ENCODE results near the gene VTI1A. TPM values are rescaled to one million over a fixed set of nuclear protein-coding genes. Genes with fewer than 3 reads are reported as not detected.

VTI1A gene
- total and polyA plus RNA-seq, 4 donors, result 5.5 to 26.9 (median 13.1) TPM

GRCh38 chr10:112535531-112535951 is 88.5 kb downstream of the VTI1A start:
- Histone ChIP-seq H3K4me1 (ENCODE audit: control insufficient read depth in 4 of 4, insufficient read depth in 4 of 4, low read length in 3 of 4) (peaks cover 0 to 4% (median 3%) of the 10 kb centered on the region in 4 donors), H3K9me3 (ENCODE audit: control insufficient read depth in 4 of 4, low read length in 3 of 4) (no peaks in the 10 kb centered on the region), H3K4me3 (ENCODE audit: low read depth in 1 of 3, low read length in 3 of 3) (no peak overlapping the region), H3K36me3 (ENCODE audit: control insufficient read depth in 4 of 4, insufficient read depth in 3 of 4, low read depth in 1 of 4, low read length in 3 of 4) (peaks cover 0 to 4% (median 1%) of the 10 kb centered on the region in 4 donors), H3K27ac (ENCODE audit: low read depth in 1 of 2, low read length in 2 of 2) (no peak overlapping the region), H3K27me3 (ENCODE audit: control insufficient read depth in 4 of 4, insufficient read depth in 4 of 4, low read length in 3 of 4) (no peaks in the 10 kb centered on the region), H3K9ac (ENCODE audit: low read depth in 1 of 2, low read length in 2 of 2) (no peak overlapping the region)
- TF ChIP-seq FOXA2 (IDR thresholded peaks at IDR 0.05) (peak; percentile 27), HNF4A (conservative IDR thresholded peaks at IDR 0.05) (peak; percentile 8 to 23), JUND (IDR thresholded peaks at IDR 0.05) (no peak)
- DNase-seq (ENCODE audit: low spot score), result no peak
- 40% methylated on average over 3 of the region's 3 CpGs for WGBS

DNA sequence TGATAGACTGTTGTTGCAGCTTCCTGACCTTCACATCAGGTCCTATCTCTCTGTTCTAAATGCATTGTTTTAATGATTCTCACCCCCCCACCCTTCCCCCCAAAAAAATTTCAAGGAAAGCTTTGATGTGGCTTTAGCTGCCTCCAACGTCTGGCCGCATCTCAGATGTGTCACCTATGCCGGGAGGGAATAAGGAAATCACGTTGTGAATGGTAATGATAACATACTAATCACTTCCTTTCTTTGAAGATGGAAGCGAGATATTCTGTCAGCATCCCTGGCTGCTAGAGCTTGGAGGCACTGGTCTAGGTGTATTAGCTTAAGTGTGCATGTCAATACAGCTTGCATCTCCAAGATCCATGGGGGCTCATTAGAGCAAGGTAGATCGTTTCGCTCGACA is 89.6 kb downstream of the VTI1A start:
- Histone ChIP-seq H3K27ac (ENCODE audit: low read depth in 1 of 2, low read length in 2 of 2) (no peak overlapping the region), H3K4me1 (ENCODE audit: control insufficient read depth in 4 of 4, insufficient read depth in 4 of 4, low read length in 3 of 4) (peaks cover 0 to 4% (median 3%) of the 10 kb centered on the region in 4 donors), H3K9me3 (ENCODE audit: control insufficient read depth in 4 of 4, low read length in 3 of 4) (no peaks in the 10 kb centered on the region), H3K4me3 (ENCODE audit: low read depth in 1 of 3, low read length in 3 of 3) (no peak overlapping the region), H3K9ac (ENCODE audit: low read depth in 1 of 2, low read length in 2 of 2) (no peak overlapping the region), H3K36me3 (ENCODE audit: control insufficient read depth in 4 of 4, insufficient read depth in 3 of 4, low read depth in 1 of 4, low read length in 3 of 4) (peaks cover 0 to 4% (median 1%) of the 10 kb centered on the region in 4 donors), H3K27me3 (ENCODE audit: control insufficient read depth in 4 of 4, insufficient read depth in 4 of 4, low read length in 3 of 4) (no peaks in the 10 kb centered on the region)
- 93% methylated on average over 8 of the region's 8 CpGs for WGBS
- TF ChIP-seq RXRA (IDR thresholded peaks at IDR 0.05) (no peak), RAD21 (IDR thresholded peaks at IDR 0.05) (no peak), MAX (IDR thresholded peaks at IDR 0.05) (no peak), TAF1 (conservative IDR thresholded peaks at IDR 0.05) (no peak), REST (IDR thresholded peaks at IDR 0.05) (no peak), HNF4G (IDR thresholded peaks at IDR 0.05) (no peak), ATF3 (IDR thresholded peaks at IDR 0.05) (no peak), JUND (IDR thresholded peaks at IDR 0.05) (no peak), GABPA (IDR thresholded peaks at IDR 0.05 in 1 of 2, conservative IDR thresholded peaks at IDR 0.05 in 1 of 2) (no peak), EGR1 (IDR thresholded peaks at IDR 0.05; ENCODE audit: low read depth in 2 of 2) (no peak), HNF4A (conservative IDR thresholded peaks at IDR 0.05) (no peak), YY1 (IDR thresholded peaks at IDR 0.05) (no peak), SP1 (IDR thresholded peaks at IDR 0.05) (no peak), NR2F2 (IDR thresholded peaks at IDR 0.05) (no peak), FOXA1 (IDR thresholded peaks at IDR 0.05) (no peak)
- TF ChIP-seq, protein P1, sequence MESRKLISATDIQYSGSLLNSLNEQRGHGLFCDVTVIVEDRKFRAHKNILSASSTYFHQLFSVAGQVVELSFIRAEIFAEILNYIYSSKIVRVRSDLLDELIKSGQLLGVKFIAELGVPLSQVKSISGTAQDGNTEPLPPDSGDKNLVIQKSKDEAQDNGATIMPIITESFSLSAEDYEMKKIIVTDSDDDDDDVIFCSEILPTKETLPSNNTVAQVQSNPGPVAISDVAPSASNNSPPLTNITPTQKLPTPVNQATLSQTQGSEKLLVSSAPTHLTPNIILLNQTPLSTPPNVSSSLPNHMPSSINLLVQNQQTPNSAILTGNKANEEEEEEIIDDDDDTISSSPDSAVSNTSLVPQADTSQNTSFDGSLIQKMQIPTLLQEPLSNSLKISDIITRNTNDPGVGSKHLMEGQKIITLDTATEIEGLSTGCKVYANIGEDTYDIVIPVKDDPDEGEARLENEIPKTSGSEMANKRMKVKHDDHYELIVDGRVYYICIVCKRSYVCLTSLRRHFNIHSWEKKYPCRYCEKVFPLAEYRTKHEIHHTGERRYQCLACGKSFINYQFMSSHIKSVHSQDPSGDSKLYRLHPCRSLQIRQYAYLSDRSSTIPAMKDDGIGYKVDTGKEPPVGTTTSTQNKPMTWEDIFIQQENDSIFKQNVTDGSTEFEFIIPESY (IDR thresholded peaks at IDR 0.05), result no peak
- TF ChIP-seq, protein P2, sequence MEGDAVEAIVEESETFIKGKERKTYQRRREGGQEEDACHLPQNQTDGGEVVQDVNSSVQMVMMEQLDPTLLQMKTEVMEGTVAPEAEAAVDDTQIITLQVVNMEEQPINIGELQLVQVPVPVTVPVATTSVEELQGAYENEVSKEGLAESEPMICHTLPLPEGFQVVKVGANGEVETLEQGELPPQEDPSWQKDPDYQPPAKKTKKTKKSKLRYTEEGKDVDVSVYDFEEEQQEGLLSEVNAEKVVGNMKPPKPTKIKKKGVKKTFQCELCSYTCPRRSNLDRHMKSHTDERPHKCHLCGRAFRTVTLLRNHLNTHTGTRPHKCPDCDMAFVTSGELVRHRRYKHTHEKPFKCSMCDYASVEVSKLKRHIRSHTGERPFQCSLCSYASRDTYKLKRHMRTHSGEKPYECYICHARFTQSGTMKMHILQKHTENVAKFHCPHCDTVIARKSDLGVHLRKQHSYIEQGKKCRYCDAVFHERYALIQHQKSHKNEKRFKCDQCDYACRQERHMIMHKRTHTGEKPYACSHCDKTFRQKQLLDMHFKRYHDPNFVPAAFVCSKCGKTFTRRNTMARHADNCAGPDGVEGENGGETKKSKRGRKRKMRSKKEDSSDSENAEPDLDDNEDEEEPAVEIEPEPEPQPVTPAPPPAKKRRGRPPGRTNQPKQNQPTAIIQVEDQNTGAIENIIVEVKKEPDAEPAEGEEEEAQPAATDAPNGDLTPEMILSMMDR (IDR thresholded peaks at IDR 0.05; ENCODE audit: low read depth, low read length, missing input control), result no peak
- no peak for DNase-seq (ENCODE audit: low spot score)

Data from liver (tissue), 9 donors.